GM12874 (cell line): ENCODE data around the gene EFR3B.

Experiments used
- CTCF ChIP-seq: IDR thresholded peaks from 2 replicates; pipeline ENCODE4 v1.5.1; 2011; ENCODE audit warnings: low read depth, mild to moderate bottlenecking, control low read depth, low read length, moderate library complexity; ENCODE audit not compliant: insufficient read depth

Gene EFR3B

GRCh38 chr2:25088817-25089516 is 47.1 kb downstream of the EFR3B start:
- no peak for TF ChIP-seq CTCF

GRCh38 chr2:25089605-25090315 is 47.9 kb downstream of the EFR3B start:
- TF ChIP-seq CTCF, result no peak

GRCh38 chr2:25090801-25091200 is 48.9 kb downstream of the EFR3B start:
- TF ChIP-seq CTCF, result no peak

GRCh38 chr2:25091265-25091664 is 49.4 kb downstream of the EFR3B start:
- no peak for TF ChIP-seq CTCF

- TF ChIP-seq CTCF, result no peak
Observed at GRCh38 chr2:25098056-25098455, 56.2 kb downstream of the EFR3B start.

GRCh38 chr2:25098670-25099486 is 57.0 kb downstream of the EFR3B start:
- TF ChIP-seq CTCF, result no peak

GRCh38 chr2:25103287-25103871 is 61.5 kb downstream of the EFR3B start:
- TF ChIP-seq CTCF, result no peak
